Urinary bladder (tissue), 4 donors: ENCODE data around the gene ZNG1B. TPM values are rescaled to one million over a fixed set of nuclear protein-coding genes. Genes with fewer than 3 reads are reported as not detected.
"Not testable (repeated sequence)": the region's sequence is repeated elsewhere in the genome, so short reads cannot be mapped to it uniquely, and the experiment has no call there.

ENCODE experiments used
- DNase-seq: peaks from one replicate; pipeline ENCODE4 v3.0.0-alpha.2; 2015; ENCODE audit errors: extremely low spot score
- H3K27ac ChIP-seq: one replicate; pipeline ENCODE4 v1.5.1; 2013; ENCODE audit warnings: low read depth, mild to moderate bottlenecking, moderate library complexity
- H3K36me3 ChIP-seq: one replicate; pipeline ENCODE4 v1.6.1; 2013; ENCODE audit warnings: mild to moderate bottlenecking, moderate library complexity; ENCODE audit not compliant: insufficient read depth
- H3K4me1 ChIP-seq: one replicate; pipeline ENCODE4 v1.6.1; 2013; ENCODE audit warnings: mild to moderate bottlenecking, moderate library complexity; ENCODE audit not compliant: insufficient read depth
- H3K4me3 ChIP-seq: one replicate; pipeline ENCODE4 v1.5.1; 2013; ENCODE audit warnings: low read depth, low read length
- WGBS: extraction: QIAGEN DNeasy Blood & Tissue Kit; methylation state at CpG from one replicate; pipeline ENCODE4 v1.1.7; 2013; 5-methylcytosine and 5-hydroxymethylcytosine counted together
- polyA plus RNA-seq: library from polyadenylated mRNA; stranded (reverse); fragments of 200-250 nt; gene quantifications from one replicate; pipeline ENCODE4 v1.2.3, GENCODE V29; 2013
- total RNA-seq: library from RNA; depleted of rRNA; stranded (reverse); fragments of >200 nt; gene quantifications from one replicate; pipeline ENCODE4 v1.2.3, GENCODE V29; 2014
- donor health status: healthy with polysubstance abuse.
- donor health status: healthy.

ZNG1B gene
- total and polyA plus RNA-seq, 2 donors, result 25.0 to 46.5 TPM

DNA sequence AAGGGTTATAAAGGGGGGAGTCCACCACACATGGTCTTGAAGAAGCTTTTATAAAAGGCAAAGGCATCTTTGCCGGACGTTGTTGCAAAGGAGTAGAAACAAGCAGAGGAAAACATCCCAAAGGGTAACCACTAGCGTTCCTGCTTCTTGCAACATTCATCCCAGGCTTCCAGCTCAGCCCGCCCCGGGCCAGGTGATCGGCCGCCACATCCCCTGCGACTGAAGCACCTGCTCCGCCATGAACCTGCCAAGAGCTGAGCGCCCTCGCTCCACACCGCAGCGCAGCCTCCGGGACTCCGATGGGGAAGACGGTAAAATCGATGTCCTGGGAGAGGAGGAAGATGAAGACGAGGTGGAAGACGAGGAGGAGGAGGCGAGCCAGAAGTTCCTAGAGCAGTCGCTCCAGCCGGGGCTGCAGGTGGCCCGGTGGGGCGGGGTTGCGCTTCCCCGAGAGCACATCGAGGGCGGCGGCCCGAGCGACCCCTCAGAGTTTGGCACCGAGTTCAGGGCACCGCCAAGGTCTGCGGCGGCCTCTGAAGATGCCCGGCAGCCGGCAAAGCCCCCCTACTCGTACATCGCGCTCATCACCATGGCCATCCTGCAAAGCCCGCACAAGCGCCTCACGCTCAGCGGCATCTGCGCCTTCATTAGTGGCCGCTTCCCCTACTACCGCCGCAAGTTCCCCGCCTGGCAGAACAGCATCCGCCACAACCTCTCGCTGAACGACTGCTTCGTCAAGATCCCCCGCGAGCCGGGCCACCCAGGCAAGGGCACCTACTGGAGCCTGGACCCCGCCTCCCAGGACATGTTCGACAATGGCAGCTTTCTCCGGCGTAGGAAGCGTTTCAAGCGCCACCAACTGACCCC is 61.8 kb downstream of the ZNG1B start:
- not testable (repeated sequence) for H3K4me1 ChIP-seq, H3K27ac ChIP-seq, DNase-seq, H3K36me3 ChIP-seq, H3K4me3 ChIP-seq
- WGBS, result 7% methylated on average over 22 of the region's 62 CpGs

DNA sequence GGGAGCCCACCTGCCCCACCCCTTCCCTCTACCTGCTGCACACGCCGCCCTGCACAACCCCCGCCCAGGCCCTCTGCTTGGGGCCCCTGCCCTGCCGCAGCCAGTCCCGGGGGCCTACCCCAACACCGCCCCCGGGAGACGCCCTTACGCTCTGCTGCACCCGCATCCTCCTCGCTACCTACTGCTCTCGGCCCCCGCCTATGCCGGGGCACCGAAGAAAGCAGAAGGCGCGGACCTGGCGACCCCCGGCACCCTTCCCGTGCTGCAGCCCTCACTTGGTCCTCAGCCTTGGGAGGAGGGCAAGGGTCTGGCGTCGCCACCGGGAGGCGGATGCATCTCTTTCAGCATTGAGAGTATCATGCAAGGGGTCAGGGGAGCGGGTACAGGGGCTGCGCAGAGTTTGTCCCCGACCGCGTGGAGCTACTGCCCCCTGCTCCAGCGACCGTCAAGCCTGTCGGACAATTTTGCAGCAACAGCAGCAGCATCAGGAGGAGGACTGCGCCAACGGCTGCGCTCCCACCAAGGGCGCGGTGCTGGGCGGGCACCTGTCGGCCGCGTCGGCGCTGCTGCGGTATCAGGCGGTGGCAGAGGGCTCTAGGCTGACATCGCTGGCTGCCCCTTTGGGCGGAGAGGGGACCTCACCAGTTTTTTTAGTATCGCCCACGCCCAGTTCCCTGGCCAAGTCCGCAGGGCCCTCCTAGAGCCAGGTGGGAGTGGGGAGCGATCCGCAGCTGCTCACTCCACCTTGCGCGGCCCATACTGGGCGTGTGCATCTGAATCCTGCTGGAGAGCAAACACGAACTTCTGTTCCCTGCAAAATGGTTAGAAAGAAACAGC is 62.6 kb downstream of the ZNG1B start:
- 6% methylated on average over 8 of the region's 56 CpGs for WGBS
- H3K4me3 ChIP-seq, H3K4me1 ChIP-seq, DNase-seq, H3K27ac ChIP-seq, H3K36me3 ChIP-seq: not testable (repeated sequence)

DNA sequence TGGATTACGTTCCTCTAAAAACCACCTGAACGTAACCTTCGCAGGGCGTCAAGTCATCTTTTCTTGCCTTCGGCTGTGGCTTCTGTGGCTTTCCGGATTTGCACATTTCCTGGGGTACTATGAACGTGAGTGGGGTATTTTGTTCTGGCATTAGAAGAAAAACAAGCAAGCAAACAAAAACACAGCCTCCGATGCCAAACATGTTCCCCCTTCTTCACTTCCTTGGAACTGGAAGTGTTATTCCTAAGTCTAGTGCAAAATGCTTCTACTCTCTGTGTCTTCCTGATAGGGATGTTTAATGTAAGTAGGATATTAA is 63.2 kb downstream of the ZNG1B start:
- H3K36me3 ChIP-seq, H3K4me3 ChIP-seq, DNase-seq, H3K4me1 ChIP-seq, H3K27ac ChIP-seq: not testable (repeated sequence)
- WGBS, result 51% methylated on average over 2 of the region's 8 CpGs

DNA sequence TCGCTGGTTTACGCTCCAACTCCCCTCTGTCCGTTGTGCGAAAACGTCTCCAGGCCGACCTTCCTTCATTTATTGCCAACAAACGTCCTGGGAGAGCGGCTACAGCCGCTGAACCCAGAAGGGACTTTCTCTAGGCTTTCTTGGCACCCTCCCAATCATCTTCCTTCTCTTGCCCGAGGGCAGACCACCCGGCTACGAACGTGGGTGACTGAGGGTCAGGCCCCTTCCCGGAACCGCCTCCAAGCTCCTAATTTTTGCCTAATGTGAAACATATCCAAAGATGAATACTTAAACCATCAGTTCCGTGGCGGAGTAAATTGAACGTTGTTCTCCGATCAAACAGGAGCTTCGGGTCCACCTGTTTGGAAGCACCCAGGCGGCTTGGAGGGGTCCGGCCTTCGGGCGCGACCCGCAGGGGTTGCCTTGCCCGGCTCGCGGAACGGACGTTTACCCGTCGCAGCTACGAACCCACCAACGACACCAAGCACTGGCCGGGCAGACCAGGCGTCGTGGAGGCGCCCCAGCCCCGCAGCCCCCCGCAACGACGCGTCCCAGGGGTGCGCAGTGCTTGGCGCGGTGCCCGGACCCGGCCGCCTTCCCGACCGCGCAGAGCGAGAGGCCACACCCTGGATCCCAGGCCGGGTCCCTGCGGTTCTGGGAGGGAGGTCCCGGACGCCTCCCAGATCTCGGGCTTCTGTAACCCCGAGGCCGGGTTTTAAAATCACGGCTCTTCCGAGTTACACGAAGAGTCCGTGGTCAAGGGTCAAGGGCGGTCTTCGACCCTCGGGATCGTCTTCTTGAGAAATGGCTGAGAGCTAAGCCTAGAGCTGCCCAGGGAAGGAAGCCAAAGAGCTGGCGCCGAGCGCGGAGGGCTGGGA is 65.0 kb downstream of the ZNG1B start:
- H3K4me3 ChIP-seq, result peak overlapping the region; percentile 49
- not testable (repeated sequence) for DNase-seq, H3K4me1 ChIP-seq, H3K27ac ChIP-seq, H3K36me3 ChIP-seq
- WGBS, result 7% methylated on average over 40 of the region's 73 CpGs

DNA sequence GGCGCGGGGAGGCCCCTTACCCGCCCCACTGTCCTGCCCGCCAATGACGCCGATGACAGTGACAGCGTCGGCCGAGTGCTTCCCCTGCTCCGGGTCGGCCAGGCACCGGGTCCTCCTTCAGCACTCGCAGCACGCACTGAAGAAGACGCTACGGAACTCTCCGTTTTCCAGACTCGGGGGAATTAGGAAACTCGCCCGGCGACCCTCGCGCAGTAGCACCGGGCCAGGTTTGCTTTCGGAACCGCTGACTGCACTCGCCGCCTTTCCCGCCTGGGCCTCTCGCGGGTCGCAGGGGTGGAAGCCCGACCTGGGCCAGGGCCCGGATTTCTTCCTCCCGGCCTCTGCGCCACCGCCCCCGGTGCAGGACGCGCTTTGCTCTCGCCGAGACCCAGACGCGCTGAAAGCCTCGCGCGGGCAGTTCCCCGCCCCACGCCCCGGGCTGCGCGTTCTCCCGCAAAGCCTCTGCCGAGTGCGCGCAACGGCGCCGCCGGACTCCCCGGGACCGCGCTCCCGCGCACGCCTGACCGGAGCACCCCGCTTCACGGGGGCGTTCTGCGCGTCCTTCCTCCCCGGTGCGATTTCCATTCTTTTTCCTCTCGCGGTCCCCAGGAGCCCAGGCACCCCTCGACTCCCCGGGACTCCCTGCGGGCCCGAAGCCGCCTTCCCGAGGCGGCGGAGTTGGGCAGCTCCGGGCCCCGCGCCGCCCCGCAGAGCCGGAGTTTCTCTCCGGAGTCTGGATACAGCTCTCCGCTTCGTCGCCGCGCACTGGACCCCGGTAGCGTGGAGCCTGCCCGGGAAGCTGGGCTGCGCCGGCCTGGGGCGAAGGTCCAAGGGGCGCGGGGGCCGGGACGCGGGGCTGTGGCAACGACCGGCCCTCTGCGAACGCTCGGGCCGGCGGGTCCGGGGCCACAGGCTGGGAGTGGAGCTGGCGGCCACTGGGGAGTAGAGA is 65.9 kb downstream of the ZNG1B start:
- peak overlapping the region; percentile 49 for H3K4me3 ChIP-seq
- not testable (repeated sequence) for DNase-seq, H3K36me3 ChIP-seq, H3K4me1 ChIP-seq, H3K27ac ChIP-seq
- 0% methylated on average over 23 of the region's 116 CpGs for WGBS

DNA sequence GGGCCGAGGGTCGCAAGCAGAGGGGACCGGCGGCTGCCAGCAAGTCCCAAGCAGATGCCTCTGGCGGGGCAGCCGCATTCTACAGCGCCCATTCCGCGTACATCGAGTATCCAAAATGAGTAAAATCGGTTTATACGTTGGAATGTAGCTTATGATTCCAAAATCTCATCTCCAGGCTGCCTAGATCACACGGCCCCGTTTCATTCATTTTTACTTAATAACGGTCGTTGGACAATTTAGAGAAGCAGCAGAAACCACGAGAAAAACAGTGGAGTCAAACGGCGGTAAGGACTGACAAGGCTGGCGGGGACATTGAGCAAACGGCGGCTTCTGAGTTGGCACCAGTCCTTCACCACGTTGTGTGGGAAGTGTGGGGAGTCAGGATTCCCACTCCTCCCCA is 66.6 kb downstream of the ZNG1B start:
- not testable (repeated sequence) for H3K4me1 ChIP-seq, H3K36me3 ChIP-seq, DNase-seq, H3K4me3 ChIP-seq, H3K27ac ChIP-seq
- 13% methylated on average over 9 of the region's 23 CpGs for WGBS

DNA sequence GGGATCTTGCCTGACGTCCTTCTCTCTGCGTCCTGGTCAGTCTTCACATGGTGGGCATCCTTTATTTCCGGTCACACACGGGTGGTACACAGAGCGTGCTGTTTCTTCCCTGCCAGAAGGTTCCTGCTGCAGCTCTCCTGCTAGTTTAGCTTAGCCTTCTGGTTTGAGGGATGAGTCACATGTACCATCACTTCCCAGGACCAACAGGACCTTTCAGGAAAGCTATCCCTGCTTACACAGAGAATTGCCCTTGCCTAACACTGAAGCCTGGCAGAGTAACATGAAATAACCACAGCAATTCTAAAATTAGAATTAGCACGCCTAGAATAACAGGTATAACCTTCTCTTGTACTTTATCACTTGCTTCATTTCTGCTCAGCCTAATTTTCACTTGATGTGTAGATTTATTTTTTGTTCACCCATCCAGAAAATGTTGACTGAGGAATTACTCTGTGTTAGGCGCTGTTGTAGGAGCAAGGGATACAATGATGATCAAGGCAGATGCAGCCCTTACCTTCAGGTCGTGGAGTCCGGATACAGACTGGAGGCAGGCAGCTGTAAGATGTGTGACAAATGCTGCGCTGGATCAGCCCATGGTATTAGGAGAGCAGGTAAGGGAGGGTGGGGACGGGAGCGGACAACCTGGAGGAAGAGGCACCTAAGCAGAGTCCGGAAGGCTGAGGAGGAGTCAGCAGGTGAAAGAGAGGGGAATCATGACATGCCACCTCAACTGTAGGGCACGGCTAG is 70.1 kb downstream of the ZNG1B start:
- DNase-seq, H3K4me1 ChIP-seq, H3K27ac ChIP-seq, H3K4me3 ChIP-seq, H3K36me3 ChIP-seq: not testable (repeated sequence)
- WGBS, result 19% methylated on average over 12 of the region's 14 CpGs

DNA sequence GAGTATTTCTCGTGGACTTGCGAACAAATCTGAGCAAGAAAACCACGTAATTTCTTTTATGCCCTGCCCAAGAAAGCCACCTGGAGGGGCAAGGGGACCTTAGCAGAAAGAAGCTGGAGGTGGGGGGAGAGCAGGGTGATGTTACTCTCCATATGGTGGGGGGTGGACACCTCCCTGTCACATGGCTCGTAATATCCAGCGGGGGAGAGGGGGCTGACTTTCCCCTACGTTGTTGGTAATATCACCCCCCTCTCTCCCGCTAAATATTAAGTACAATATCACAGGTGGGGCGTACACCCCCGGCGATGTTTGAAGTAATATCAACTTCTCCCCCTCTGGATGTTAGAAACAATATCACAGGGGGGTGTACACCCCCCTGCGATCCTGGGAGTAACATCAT is 70.7 kb downstream of the ZNG1B start:
- not testable (repeated sequence) for H3K36me3 ChIP-seq, H3K27ac ChIP-seq, DNase-seq, H3K4me1 ChIP-seq, H3K4me3 ChIP-seq
- 40% methylated on average over 11 of the region's 11 CpGs for WGBS

DNA sequence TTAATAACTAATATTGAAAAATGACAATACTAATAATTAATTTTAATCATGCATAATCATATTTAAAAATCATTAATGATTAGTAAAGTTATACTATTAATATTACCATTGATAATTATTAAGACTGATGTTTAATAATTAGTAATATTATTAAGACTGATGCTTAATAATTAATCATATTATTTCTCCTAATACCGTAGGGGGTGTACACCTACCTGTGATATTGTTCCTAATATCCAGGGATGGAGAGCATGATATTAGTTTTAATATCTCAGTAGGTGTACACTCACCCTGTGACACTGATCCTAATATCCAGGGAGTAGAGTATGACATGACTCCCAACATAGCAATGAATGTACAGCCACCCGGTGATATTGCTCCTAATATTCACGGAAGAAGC is 73.4 kb downstream of the ZNG1B start:
- H3K27ac ChIP-seq, DNase-seq, H3K36me3 ChIP-seq, H3K4me1 ChIP-seq, H3K4me3 ChIP-seq: not testable (repeated sequence)
- WGBS, result 58% methylated on average over 2 of the region's 3 CpGs

DNA sequence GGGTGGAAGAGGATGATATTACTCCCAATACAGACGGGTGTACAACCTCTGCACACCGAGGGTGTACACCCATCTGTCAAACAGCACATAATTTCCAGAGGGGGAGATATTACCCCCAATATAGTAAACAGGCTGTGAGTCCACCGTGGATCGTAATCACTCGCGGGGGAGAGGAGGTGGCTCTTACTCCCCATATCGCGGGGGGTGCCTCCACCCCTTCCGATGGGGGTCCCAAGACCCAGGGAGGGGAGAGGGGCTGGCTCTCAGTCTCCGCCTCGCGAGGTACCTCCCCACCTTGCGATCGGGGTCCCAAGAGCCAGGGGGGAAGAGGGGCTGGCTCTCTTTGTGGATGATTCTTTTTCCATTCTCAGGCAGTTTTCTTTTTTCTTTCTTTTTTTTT is 74.4 kb downstream of the ZNG1B start:
- 74% methylated on average over 14 of the region's 14 CpGs for WGBS
- H3K4me1 ChIP-seq, H3K36me3 ChIP-seq, DNase-seq, H3K27ac ChIP-seq, H3K4me3 ChIP-seq: not testable (repeated sequence)

DNA sequence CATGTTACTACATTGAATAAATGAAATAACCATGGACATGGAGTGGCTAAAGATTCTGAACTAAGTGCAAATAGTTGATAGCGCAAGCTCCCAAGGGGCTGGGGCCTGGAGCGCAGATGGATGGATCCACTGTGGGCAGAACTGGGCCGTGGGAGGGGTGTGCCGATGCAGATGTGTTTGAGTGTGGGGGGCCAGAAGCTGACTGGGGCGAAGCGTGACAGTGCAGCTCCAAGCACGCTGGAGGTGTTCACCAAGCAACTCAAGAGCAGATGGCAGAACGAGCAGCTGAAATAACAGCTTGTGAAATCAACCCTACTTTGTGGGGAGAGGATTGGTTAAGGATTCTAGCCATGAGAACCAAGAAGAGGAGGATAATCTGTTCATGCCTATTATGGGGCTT is 78.0 kb downstream of the ZNG1B start:
- not testable (repeated sequence) for H3K4me3 ChIP-seq, H3K27ac ChIP-seq, H3K36me3 ChIP-seq, H3K4me1 ChIP-seq, DNase-seq
- 94% methylated on average over 7 of the region's 8 CpGs for WGBS

DNA sequence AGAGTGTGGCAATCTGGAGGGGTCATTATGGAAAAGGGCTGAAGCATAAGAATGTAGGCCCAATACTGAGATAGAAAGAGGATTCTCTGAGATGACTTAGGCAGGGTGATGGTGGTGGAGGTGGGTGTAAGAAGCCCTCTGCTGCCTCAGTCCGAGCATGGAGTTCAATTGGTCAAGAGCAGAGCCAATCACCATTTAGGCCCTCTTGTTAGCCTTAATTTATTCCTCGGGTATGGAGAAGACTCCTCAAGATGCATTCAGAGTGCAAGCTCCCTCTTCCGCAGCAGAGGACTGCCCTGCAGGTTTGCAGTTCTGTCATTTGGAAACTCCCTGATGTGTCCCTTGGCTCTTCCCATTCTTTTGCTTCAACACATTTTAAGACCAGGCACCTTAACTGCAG is 78.5 kb downstream of the ZNG1B start:
- H3K4me1 ChIP-seq, DNase-seq, H3K36me3 ChIP-seq, H3K27ac ChIP-seq, H3K4me3 ChIP-seq: not testable (repeated sequence)
- 81% methylated on average over 3 of the region's 3 CpGs for WGBS
